Bronchial smooth muscle cell (primary cell): ENCODE data around the gene SCO1. TPM values are rescaled to one million over a fixed set of nuclear protein-coding genes. Genes with fewer than 3 reads are reported as not detected.

Experiments
- total RNA-seq: library from RNA; depleted of rRNA; stranded (reverse); fragments of >200 nt; gene quantifications from 2 replicates; pipeline ENCODE4 v1.2.1, GENCODE V29; 2014

SCO1 gene
- total RNA-seq: 17.3 and 27.7 TPM in 2 replicates

GRCh38 chr17:10697092-10698081 lies at the start of gene SCO1, which contains the start of gene ADPRM:
Gene SCO1 (minus strand): TSS chr17:10697533. CDS start chr17:10697507, 26 bp downstream.
Gene ADPRM (plus strand): TSS chr17:10697594. CDS start chr17:10704927, 7,333 bp downstream.

GRCh38 chr17:10729334-10730193 lies 32.2 kb upstream of the SCO1 start, which contains the start of gene TMEM220:
Gene TMEM220 (minus strand): TSS chr17:10730023. CDS start chr17:10729851, 172 bp downstream.

GRCh38 chr17:10657148-10657547 lies 40.2 kb downstream of the SCO1 start, which contains the start of gene MYH3:
Gene MYH3 (minus strand): TSS chr17:10657309. CDS start chr17:10655064, 2,245 bp downstream.

Other genes with a start within 250 kb of the SCO1 start
- not detected in 2 replicates for gene MYH4, start 228.0 kb downstream of the SCO1 start, total RNA-seq
- not detected in 2 replicates for gene MYH1, start 179.0 kb downstream of the SCO1 start, total RNA-seq
- gene MYH2, start 147.9 kb downstream of the SCO1 start, total RNA-seq: not detected in 2 replicates
- 0.16 and 0.60 TPM in 2 replicates for gene MYH3, start 40.2 kb downstream of the SCO1 start, total RNA-seq
- 11.8 and 16.1 TPM in 2 replicates for gene ADPRM, start 61 bp upstream of the SCO1 start, total RNA-seq
- gene TMEM220, start 32.5 kb upstream of the SCO1 start, total RNA-seq: 3.3 and 5.2 TPM in 2 replicates
- not detected in 2 replicates for gene TMEM238L, start 106.6 kb upstream of the SCO1 start, total RNA-seq
- under 0.01 TPM in 1 of 2 replicates, not detected in the other for gene PIRT, start 140.6 kb upstream of the SCO1 start, total RNA-seq